ENCODE measurements around the gene NFATC4.

GRCh38 chr14:24384169-24384568 lies 16.2 kb downstream of the NFATC4 start:
- TF ChIP-seq POLR2A (IDR thresholded peaks at IDR 0.05; ENCODE audit: low read depth, low read length) (no peak), CTCF (conservative IDR thresholded peaks at IDR 0.05; ENCODE audit: low read depth, low read length) (no peak), BHLHE40 (IDR thresholded peaks at IDR 0.05; ENCODE audit: low read depth, low read length) (no peak), RAD21 (IDR thresholded peaks at IDR 0.05; ENCODE audit: low read length) (no peak), MAFK (IDR thresholded peaks at IDR 0.05; ENCODE audit: low read depth, low read length) (no peak), RFX5 (IDR thresholded peaks at IDR 0.05; ENCODE audit: low read depth, low read length) (no peak), MXI1 (IDR thresholded peaks at IDR 0.05; ENCODE audit: borderline replicate concordance, low read depth, low read length) (no peak), SMC3 (IDR thresholded peaks at IDR 0.05; ENCODE audit: low read depth, low read length) (no peak), USF2 (IDR thresholded peaks at IDR 0.05; ENCODE audit: low read depth, low read length) (no peak), RCOR1 (IDR thresholded peaks at IDR 0.05; ENCODE audit: insufficient replicate concordance, low read length) (no peak), MAZ (IDR thresholded peaks at IDR 0.05; ENCODE audit: borderline replicate concordance, low read depth, low read length) (no peak), ELK1 (IDR thresholded peaks at IDR 0.05; ENCODE audit: borderline replicate concordance, low read depth, low read length) (no peak), CEBPB (IDR thresholded peaks at IDR 0.05; ENCODE audit: low read depth, low read length) (no peak), FOS (IDR thresholded peaks at IDR 0.05; ENCODE audit: low read depth, low read length) (no peak)

All from IMR-90 (cell line).